GM19395 (cell line): ENCODE measurements around the gene PTBP2.

ENCODE experiments used
- ATAC-seq: cut with Tn5 transposase; IDR thresholded peaks from one replicate; pipeline ENCODE4 v1.9.1; 2021; ENCODE audit warnings: mild to moderate bottlenecking, moderate library complexity; ENCODE audit not compliant: unreplicated experiment

The PTBP2 gene

DNA sequence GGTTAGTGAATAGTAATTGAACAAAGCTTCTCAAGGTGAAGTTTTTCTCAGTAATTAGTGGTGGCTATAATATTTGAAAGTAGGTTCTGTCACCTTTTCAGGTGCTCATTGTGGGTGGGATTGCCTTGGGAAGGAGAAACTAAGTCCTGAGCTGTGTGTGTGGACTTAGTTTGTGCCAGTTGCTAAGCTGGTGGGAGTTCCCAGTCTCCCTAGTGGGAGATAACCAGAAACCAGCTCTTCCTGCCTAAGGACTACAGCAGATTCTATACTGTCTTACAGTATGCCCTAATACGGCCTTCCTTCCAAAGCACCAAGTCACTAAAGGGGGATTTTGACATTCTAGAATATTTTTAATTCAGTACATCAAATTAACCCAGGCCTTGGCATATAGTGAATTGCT lies 94.3 kb downstream of the PTBP2 start:
- ATAC-seq = no peak

DNA sequence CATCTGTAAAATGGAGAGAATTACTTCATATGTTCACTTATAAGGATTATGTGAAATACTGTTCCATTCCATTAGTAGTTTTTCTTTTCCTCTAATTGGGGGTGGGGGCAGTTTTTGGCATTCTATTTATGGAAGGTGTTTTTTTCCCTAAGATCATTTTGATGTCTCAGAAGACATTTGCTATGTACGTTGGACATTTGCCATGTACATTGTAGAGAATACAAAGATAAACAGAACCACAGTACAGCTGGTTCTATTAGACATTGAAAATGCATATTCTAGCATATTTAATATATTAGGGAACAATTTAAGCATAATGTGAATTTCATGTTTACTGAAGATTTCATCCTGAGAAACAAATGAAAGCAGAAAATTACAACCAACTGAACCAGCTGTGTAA lies 98.5 kb downstream of the PTBP2 start:
- ATAC-seq = no peak

DNA sequence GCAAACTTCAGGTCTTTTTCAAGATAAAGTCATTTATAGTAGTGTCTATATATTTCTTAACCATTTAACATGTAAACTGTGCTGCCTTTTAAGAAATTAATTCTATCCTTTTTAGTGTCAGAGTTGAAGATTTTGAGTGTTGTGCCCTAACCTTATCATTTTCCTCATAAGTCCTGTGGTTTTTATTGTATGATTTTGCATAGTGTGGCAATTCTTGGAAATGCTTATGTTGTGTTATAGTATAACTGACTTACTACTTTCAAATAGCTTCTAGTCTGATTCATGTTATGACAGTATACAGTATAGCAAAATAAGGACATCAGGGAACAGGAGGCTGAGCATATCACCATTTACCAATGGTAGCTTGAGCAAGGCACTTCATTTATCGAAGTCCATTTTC lies 99.1 kb downstream of the PTBP2 start:
- no peak for ATAC-seq

DNA sequence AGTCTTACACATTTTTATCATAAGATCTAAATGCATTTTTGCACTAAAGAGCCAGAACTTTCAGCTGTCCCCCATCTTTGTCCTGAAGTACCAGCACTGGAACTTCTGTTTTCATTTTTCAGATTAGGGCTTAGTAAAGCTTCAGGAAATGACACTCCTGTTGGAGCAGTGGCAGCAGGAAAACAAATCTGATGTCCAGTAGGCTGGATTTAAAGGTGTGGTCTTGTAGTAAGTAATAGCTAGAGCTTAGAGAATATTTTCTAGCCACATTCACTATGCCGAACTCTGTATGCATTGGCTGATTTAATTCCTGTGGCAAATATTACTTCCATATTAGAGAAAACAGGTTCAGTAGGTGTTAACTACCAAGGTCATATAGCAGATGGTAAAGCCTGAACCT lies 103.6 kb downstream of the PTBP2 start:
- ATAC-seq = no peak

DNA sequence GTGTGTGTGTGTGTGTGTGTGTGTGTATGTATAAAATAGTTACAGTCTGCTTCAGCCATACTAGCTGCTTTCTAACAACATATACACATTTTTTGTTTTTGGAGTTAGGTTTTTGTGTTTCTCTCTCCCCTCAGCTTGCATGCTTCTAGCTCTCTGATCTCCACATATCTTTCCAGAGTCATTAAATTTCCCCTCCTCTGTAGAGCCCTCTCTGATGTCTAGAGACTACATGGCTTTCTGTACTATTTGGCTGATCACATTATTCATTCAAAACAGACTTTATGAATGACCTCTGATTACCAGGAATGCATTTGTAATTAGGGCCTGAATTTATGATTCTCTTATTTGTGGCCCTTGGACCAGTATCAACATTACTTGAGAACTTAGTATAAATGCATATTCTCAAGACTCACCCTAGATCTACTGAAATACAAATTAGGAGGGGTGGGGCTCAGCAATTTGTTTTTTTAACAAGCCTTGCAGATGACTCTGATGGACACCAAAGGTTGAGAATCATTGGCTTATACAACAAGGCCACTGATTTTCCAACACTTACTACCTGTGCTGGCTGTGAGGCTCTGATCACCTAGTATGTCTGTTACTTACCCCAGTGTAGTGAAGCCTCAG lies 104.5 kb downstream of the PTBP2 start:
- ATAC-seq = no peak

DNA sequence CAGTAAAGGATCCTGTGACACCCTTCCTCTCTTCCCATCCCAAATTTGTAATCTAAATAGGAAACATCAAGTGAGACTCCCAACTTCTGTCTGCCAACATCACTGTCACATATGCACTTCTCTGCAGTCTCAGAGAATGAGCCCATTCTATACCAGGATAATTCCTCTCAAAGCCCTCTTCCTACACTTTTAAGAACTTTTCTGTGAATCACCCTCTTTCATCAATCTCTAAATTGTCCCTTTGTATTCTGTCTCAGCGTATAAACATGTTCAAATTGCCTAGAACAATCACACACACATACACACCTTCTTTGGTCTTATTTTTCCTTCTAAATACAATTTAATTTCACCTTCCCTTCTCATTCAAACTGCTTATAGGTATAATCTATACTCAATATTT lies 111.8 kb downstream of the PTBP2 start:
- no peak for ATAC-seq

DNA sequence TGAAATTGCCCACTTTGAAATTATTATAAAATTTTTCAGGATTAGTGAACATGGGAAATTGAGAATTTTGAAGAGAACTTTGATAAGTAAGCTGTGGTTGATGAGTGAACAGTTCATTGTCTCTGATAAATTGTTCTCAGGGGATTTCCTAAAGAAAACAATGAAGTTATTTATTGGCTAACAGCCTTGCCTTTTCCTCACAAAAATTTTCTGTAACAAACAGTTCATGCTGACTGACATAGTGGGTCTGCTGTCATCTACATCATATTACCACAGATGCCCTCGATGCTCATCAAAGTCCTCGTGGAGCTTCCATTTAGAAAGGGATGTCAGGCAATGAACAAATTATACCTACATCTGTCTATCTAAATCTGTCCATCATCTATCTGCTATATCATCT lies 113.4 kb downstream of the PTBP2 start:
- no peak for ATAC-seq

DNA sequence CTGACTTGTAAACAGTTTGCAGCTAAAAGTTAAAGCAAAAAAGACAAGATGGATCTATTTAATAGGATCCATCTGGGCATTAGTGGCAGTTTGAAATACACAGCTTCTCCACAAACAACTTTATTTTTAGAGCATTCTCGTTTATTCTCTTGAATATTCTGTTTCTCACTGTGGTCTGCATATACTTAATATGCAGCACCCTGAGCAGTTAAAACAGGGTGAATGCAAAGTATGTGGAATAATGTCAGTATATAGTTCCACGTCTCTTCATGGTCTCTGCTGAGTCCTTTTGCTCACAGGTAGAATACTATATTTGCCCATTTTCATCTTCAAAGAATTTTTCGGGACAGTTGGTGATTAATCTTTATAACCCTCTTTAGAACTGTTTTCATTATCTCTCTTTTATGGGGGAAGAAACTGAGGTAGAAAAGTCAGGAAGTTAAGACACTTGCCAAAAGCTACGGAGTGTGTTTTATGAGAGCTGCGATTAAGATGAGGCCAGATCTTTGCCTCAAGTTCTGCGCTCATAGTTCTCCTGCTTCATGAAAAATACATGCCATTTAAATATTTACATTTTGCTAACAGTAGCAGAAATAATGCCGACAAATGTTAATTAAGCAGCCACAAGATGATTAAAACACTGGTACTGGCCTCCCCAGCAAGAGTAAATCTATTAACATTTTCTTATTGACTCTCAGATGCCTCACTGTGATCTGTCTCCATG lies 115.6 kb downstream of the PTBP2 start:
- ATAC-seq = no peak

DNA sequence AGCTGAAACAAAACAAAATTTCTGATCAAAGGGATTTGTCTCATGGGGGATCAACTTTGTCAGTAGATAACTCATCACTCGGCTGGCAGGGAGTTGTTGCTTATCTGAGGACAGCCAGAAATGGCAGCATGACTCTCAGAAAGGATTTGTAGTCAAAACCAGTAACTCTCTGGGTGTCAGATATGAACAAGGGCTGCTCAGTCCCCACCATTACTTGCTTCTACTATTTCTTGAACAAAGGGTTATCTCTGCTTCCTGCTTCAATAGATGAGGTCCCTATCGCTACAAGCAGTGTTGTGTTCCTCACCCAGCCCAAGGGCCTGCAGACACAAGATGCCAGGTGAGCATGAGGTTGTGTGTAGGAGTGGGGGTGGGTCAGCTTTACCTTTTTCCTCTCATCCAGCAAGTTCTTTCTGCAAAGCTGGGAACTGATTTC lies 116.2 kb downstream of the PTBP2 start:
- no peak for ATAC-seq

DNA sequence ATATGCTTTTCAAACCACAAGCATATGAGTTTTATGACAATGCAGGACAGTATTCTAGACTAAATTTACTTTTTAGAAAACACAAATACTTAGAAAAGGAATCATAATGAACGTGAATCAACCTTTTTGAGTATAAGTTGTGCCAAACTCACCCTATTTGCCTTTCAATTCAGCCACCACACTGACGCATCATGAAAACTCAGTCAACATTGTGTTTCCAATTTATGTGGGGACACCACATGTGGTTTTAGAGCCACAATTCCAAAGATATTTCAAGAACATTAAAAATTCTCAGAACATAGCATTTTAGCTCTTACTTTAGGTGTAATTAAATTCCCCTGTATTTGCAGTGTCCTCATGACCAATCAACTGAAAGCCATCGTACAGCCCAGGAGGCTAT lies 118.8 kb downstream of the PTBP2 start:
- no peak for ATAC-seq

DNA sequence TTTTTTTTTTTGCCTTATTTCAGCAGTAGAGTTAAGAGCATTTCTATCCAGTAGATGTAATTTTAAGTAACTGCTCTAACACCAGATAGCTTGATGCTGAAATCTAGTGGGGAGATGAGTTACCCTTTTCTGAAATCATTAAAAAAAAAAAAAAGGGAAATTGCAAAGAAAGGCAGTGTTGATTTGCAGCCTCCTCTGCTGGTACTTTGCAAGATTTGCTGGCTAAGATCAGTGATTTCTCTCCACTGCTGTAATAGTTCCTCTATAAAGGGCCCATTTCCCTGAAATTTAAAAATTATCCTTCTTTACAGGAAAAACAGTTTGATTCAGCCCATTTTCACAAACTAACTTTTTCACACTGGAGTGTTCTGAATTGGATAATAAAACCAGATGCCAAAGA lies 120.6 kb downstream of the PTBP2 start:
- no peak for ATAC-seq

DNA sequence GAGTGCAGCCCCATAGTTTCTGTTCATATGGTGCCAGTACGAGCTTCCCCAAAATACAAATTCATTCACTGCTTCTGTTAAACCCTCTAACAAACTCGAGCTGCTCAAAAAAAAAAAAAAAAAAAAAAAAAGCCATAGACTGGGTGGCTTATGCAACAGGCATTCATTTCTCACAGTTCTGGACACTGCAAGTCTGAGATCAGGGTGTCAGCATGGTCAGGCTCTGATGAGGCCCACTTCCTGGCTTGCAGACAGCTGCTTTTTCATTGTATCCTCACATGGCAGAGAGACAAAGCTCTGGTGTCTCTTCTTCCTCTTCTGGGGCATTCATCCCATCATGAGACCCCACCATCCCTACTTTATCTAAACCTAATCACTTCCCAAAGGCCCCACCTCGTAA lies 121.6 kb downstream of the PTBP2 start:
- ATAC-seq = no peak

DNA sequence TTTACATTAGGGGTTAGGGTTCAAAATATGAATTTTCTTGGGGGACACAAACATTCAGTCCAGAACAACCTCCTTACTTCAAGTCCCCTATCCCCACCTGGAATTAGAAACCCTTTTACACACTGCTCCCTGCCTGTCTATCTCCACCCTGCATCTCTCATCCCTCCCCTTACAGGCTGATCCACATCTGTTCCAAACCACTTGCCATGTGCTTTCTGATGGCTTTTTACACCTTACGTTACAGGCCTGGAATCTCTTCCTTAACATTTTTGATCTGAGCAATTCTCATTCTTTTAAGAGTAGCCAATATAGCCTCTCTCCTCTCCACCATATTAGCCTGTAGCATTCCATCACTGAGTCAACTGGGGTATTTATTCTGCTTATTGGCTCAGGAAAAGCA lies 122.0 kb downstream of the PTBP2 start:
- no peak for ATAC-seq

DNA sequence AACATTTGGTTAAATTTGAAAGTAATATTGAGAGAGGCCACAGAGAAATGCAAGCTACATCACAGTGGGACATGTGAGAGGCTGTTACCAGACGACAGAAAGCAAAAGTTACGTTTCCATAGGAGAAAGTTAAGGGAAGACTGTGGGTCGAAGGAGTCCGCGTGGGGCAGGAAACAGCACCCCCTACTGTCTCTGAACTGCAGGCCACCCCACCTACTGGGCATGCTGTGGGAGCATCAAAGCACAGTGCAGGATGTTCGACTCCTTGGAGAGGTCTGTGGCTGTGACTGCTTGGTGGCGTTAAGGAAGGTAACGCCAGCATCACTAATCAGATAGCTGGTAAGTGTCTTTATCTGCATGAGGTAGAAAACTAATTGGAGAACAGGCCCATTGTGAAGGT lies 123.9 kb downstream of the PTBP2 start:
- ATAC-seq = peak; percentile 83

DNA sequence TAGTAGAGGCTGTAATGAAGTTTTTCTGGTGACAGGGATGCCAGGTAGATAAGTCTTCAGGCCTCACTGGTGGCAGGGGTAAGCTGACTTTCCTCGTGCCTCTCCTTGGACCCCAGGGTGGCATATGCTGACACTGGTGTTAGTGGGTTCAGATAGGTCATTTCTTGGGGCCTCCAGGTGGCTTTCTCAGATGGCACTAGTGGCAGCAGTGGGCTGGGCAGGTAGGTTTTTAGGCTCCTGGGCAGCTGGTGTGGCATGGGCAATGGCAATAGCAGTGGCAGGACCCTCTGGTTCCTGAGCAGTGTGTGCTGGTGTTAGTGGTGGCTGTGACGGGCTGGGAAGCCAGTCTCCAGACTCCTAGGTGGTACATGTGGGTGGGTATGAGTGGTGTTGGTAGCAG lies 140.3 kb downstream of the PTBP2 start:
- ATAC-seq = no peak

DNA sequence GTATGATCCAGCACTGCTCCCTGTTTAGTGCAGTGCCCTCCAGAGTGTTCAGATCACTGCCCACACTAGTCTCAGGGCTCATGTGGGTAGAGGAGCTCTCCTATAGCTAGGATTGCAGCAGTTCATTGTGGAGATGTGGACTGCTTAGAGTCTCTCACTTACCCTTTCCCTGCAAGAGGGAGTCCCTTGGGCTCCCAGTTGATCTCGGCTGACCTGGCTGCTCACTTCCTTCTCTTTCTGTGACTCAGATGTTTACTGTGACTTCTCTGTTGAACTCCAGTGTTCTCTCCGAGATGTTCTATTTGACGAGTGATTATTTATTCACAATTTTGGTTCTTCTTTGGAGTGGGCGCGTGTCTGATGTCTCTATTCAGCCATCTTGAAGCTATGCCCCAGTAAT lies 141.9 kb downstream of the PTBP2 start:
- ATAC-seq = no peak
